ENCODE results near the gene CECR2. TPM values are rescaled to one million over a fixed set of nuclear protein-coding genes. Genes with fewer than 3 reads are reported as not detected.

Gene CECR2
- total RNA-seq, 6 experiments from 2014 or later, result not detected

- Mint-ChIP-seq H3K27me3 (ENCODE audit: insufficient read depth) (no peaks in the 10 kb centered on the region), H3K27ac (no peak overlapping the region), H3K4me3 (peak overlapping the region; percentile 65; the same call in 1 of the 2 replicates)
Observed at GRCh38 chr22:17443405-17444203, 74.3 kb downstream of the CECR2 start.

GRCh38 chr22:17444204-17444504 lies 74.9 kb downstream of the CECR2 start:
- no peak for TF ChIP-seq CTCF (IDR thresholded peaks at IDR 0.05)
- H3K4me3 Mint-ChIP-seq, result no peak overlapping the region
- no peak overlapping the region for H3K27ac Mint-ChIP-seq
- no peaks in the 10 kb centered on the region for H3K9me3 Mint-ChIP-seq
- H3K27me3 Mint-ChIP-seq (ENCODE audit: insufficient read depth), result no peaks in the 10 kb centered on the region
- H3K4me1 Mint-ChIP-seq (ENCODE audit: low read depth), result peaks cover 11% of the 10 kb centered on the region; the same call in 1 of the 2 replicates
- DNase-seq, result no peak
- no peaks in the 10 kb centered on the region for H3K36me3 Mint-ChIP-seq (ENCODE audit: low read depth)

More at GRCh38 chr22:17443405-17444203, 74.3 kb downstream of the CECR2 start:
- peaks cover 11% of the 10 kb centered on the region; the same call in 1 of the 2 replicates for H3K4me1 Mint-ChIP-seq (ENCODE audit: low read depth)
- no peaks in the 10 kb centered on the region for H3K9me3 Mint-ChIP-seq
- TF ChIP-seq CTCF (IDR thresholded peaks at IDR 0.05), result no peak
- no peak for DNase-seq
- H3K36me3 Mint-ChIP-seq (ENCODE audit: low read depth), result no peaks in the 10 kb centered on the region

- H3K9me3 Mint-ChIP-seq, result no peaks in the 10 kb centered on the region
- H3K4me3 Mint-ChIP-seq, result no peak overlapping the region
- no peak for TF ChIP-seq CTCF (IDR thresholded peaks at IDR 0.05)
- H3K27me3 Mint-ChIP-seq (ENCODE audit: insufficient read depth), result no peaks in the 10 kb centered on the region
- H3K36me3 Mint-ChIP-seq (ENCODE audit: low read depth), result no peaks in the 10 kb centered on the region
- peaks cover 11% of the 10 kb centered on the region; the same call in 1 of the 2 replicates for H3K4me1 Mint-ChIP-seq (ENCODE audit: low read depth)
- no peak for DNase-seq
- no peak overlapping the region for H3K27ac Mint-ChIP-seq
Observed at GRCh38 chr22:17446698-17447097, 77.4 kb downstream of the CECR2 start.

- no peak overlapping the region for H3K27ac Mint-ChIP-seq
- no peak overlapping the region for H3K4me3 Mint-ChIP-seq
Observed at GRCh38 chr22:17451316-17451715, 82.1 kb downstream of the CECR2 start.

GRCh38 chr22:17460895-17461294 lies 91.6 kb downstream of the CECR2 start:
- Mint-ChIP-seq H3K27ac (no peak overlapping the region), H3K4me1 (ENCODE audit: low read depth) (no peaks in the 10 kb centered on the region), H3K27me3 (ENCODE audit: insufficient read depth) (peaks cover 7% of the 10 kb centered on the region), H3K4me3 (no peak overlapping the region), H3K9me3 (no peaks in the 10 kb centered on the region), H3K36me3 (ENCODE audit: low read depth) (no peaks in the 10 kb centered on the region)
- no peak for TF ChIP-seq CTCF (IDR thresholded peaks at IDR 0.05)
- DNase-seq, result no peak

More at GRCh38 chr22:17451316-17451715, 82.1 kb downstream of the CECR2 start:
- DNase-seq, result no peak
- Mint-ChIP-seq H3K36me3 (ENCODE audit: low read depth) (no peaks in the 10 kb centered on the region), H3K4me1 (ENCODE audit: low read depth) (no peaks in the 10 kb centered on the region), H3K9me3 (no peaks in the 10 kb centered on the region), H3K27me3 (ENCODE audit: insufficient read depth) (peaks cover 5% of the 10 kb centered on the region)
- no peak for TF ChIP-seq CTCF (IDR thresholded peaks at IDR 0.05)
